Vagina (tissue), 2 donors: ENCODE results near the gene ARHGAP27.

Source experiments
- POLR2A ChIP-seq, 2 donors: fragments of 450-650 bp; IDR thresholded peaks; one replicate each; pipeline ENCODE4 v1.6.1; 2017; ENCODE audit warnings: antibody characterized with exemption in 2 of 2, mild to moderate bottlenecking in 2 of 2, moderate library complexity in 2 of 2
- TF ChIP-seq, protein P1 (sequence below), 3 experiments: fragments of 450-650 bp in 2 of 3; fragments of 200-600 bp in 1 of 3; sonication (generic) in 1 of 3; IDR thresholded peaks; one replicate each; pipeline ENCODE4 v1.5.1; 2017 to 2019; ENCODE audit warnings: antibody characterized with exemption in 3 of 3, mild to moderate bottlenecking in 2 of 3, moderate library complexity in 2 of 3

DNA sequence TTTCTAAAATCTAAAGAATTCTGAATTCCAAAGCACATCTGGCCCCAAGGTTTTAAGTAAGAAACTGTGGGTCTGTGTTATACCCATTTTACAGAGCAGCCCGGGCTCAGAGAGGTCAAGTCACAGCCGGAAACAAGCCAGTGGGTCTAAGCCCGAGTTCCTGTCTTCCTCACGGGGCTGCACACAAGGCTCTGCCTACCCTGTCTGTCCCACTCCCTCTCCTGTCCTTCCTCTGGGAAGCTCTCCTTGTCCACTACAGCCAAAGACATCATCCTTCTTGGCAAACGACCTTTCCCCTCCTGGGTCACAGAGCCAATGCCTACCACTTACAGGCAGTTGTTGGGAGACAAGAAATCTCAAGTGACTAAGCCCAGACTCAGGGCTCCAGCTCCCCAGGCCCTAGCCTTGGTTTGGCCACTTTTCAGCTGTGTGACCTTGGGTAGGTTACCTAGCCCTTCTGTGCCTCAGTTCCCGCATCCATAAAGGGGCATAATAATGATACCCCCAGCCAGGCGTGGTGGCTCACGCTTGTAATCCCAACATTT is 60.3 kb downstream of the ARHGAP27 start:
- TF ChIP-seq, protein P1, sequence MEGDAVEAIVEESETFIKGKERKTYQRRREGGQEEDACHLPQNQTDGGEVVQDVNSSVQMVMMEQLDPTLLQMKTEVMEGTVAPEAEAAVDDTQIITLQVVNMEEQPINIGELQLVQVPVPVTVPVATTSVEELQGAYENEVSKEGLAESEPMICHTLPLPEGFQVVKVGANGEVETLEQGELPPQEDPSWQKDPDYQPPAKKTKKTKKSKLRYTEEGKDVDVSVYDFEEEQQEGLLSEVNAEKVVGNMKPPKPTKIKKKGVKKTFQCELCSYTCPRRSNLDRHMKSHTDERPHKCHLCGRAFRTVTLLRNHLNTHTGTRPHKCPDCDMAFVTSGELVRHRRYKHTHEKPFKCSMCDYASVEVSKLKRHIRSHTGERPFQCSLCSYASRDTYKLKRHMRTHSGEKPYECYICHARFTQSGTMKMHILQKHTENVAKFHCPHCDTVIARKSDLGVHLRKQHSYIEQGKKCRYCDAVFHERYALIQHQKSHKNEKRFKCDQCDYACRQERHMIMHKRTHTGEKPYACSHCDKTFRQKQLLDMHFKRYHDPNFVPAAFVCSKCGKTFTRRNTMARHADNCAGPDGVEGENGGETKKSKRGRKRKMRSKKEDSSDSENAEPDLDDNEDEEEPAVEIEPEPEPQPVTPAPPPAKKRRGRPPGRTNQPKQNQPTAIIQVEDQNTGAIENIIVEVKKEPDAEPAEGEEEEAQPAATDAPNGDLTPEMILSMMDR (IDR thresholded peaks at IDR 0.05), result no peak
- TF ChIP-seq POLR2A (IDR thresholded peaks at IDR 0.05), result no peak
